Rectal smooth muscle tissue (tissue), 1 donor: ENCODE measurements around the gene TPSAB1.

Experiments used
- H3K27ac ChIP-seq: one replicate; pipeline ENCODE4 v1.7.0; 2013; ENCODE audit warnings: low read depth, low read length, inconsistent platforms
- H3K27me3 ChIP-seq: one replicate; pipeline ENCODE4 v1.7.0; 2013; ENCODE audit warnings: low read length; ENCODE audit not compliant: control insufficient read depth, insufficient read depth
- H3K36me3 ChIP-seq: one replicate; pipeline ENCODE4 v1.7.0; 2013; ENCODE audit warnings: low read length; ENCODE audit not compliant: control insufficient read depth, insufficient read depth
- H3K4me1 ChIP-seq: one replicate; pipeline ENCODE4 v1.7.0; 2013; ENCODE audit warnings: low read length; ENCODE audit not compliant: control insufficient read depth, insufficient read depth
- H3K4me3 ChIP-seq: one replicate; pipeline ENCODE4 v1.7.0; 2013; ENCODE audit warnings: low read length
- H3K9ac ChIP-seq: one replicate; pipeline ENCODE4 v1.7.0; 2013; ENCODE audit warnings: low read length

The TPSAB1 gene

GRCh38 chr16:1273816-1274215 is 33.3 kb downstream of the TPSAB1 start:
- Histone ChIP-seq H3K27me3 (no peaks in the 10 kb centered on the region), H3K4me1 (peaks cover 4% of the 10 kb centered on the region), H3K4me3 (no peak overlapping the region), H3K36me3 (no peaks in the 10 kb centered on the region), H3K9ac (no peak overlapping the region), H3K27ac (no peak overlapping the region)

DNA sequence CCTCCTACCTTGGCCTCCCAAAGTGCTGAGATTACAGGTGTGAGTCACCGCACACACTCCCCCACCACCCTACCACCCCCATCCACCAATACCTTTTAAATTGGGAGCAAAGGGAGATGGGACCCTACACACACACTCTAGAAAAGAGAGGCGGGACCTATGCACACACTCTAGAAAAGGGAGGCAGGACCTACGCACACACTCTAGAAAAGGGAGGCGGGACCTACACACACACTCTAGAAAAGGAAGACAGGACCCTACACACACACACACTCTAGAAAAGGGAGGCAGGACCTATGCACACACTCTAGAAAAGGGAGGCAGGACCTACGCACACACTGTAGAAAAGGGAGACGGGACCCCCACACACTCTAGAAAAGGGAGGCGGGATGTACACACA is 34.3 kb downstream of the TPSAB1 start:
- Histone ChIP-seq H3K4me3 (no peak overlapping the region), H3K36me3 (no peaks in the 10 kb centered on the region), H3K9ac (no peak overlapping the region), H3K27ac (no peak overlapping the region), H3K27me3 (no peaks in the 10 kb centered on the region), H3K4me1 (peaks cover 4% of the 10 kb centered on the region)

GRCh38 chr16:1275791-1276579 is 35.5 kb downstream of the TPSAB1 start:
- no peaks in the 10 kb centered on the region for H3K27me3 ChIP-seq

DNA sequence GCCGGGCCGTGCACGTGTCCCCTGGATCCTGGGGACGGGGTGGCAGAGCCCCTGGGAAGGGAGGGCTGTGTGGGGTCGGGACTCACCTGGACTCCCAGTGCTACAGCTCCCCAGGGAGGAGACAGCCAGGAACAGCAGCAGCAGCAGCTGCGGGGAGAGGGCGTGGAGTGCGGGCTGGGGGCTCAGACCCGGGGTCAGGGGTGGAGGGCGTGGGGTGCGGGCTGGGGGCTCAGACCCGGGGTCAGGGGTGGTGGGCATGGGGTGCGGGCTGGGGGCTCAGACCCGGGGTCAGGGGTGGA is 36.0 kb downstream of the TPSAB1 start:
- H3K27ac ChIP-seq: no peak overlapping the region
- H3K4me1 ChIP-seq: peaks cover 1% of the 10 kb centered on the region
- H3K36me3 ChIP-seq: no peaks in the 10 kb centered on the region
- H3K27me3 ChIP-seq: no peaks in the 10 kb centered on the region
- no peak overlapping the region for H3K9ac ChIP-seq
- no peak overlapping the region for H3K4me3 ChIP-seq

More at GRCh38 chr16:1275791-1276579, 35.5 kb downstream of the TPSAB1 start:
- Histone ChIP-seq H3K27ac (no peak overlapping the region), H3K36me3 (no peaks in the 10 kb centered on the region), H3K9ac (no peak overlapping the region), H3K4me1 (peaks cover 4% of the 10 kb centered on the region), H3K4me3 (no peak overlapping the region)

- H3K27me3 ChIP-seq: no peaks in the 10 kb centered on the region
- no peaks in the 10 kb centered on the region for H3K36me3 ChIP-seq
- no peaks in the 10 kb centered on the region for H3K4me1 ChIP-seq
- H3K27ac ChIP-seq: no peak overlapping the region
- H3K9ac ChIP-seq: no peak overlapping the region
- no peak overlapping the region for H3K4me3 ChIP-seq
These were observed 36.7 kb downstream of the TPSAB1 start for GRCh38 chr16:1277151-1277598.

- H3K27me3 ChIP-seq: no peaks in the 10 kb centered on the region
- no peak overlapping the region for H3K9ac ChIP-seq
- no peak overlapping the region for H3K27ac ChIP-seq
- H3K36me3 ChIP-seq: no peaks in the 10 kb centered on the region
- no peak overlapping the region for H3K4me3 ChIP-seq
- no peaks in the 10 kb centered on the region for H3K4me1 ChIP-seq
These were observed 37.2 kb downstream of the TPSAB1 start for GRCh38 chr16:1277617-1278282.

- no peaks in the 10 kb centered on the region for H3K36me3 ChIP-seq
- H3K4me1 ChIP-seq: no peaks in the 10 kb centered on the region
These were observed 38.0 kb downstream of the TPSAB1 start for GRCh38 chr16:1278477-1278876.

DNA sequence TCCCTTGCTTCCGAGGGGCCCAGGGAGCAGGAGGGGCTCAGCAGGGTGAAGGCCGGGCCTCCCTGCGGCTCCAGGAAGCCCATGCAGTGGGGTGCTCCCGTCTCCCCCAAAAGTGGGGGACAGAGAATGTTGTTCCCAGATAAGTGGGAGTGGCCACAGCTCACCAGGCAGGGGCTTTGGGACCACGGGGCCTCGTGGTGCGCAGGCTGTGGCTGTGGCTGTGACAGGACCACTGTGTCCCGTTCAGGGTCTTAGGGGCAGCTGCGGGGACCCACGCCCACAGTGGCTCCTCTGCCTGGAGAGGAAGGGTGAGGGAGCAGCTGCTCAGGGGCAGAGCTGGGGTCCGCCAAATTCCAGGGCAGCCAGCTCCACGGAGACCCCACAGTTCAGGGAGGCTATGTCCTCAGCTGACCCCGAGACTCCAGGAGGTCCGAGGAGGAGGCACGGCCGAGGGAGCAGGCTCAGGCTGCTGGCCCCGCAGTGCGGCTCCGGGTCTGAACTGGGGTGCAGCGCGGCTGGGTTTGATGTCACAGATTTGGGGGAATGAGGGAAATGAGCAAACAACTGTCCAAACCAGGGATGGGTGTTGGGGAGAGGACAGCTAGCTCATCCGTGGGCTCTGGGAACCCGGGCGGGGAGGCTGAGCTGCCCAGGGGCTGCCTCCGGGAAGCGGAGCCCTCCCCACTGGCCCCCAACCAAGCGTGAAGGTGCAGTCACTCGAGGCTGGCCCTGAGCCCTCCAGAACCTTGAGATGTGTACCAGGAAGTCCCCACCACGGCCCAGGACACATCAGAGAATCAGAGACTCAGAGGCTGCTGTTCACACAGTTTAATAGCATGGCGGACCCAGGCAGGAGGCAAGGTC is 38.8 kb downstream of the TPSAB1 start:
- Histone ChIP-seq H3K4me3 (no peak overlapping the region), H3K36me3 (no peaks in the 10 kb centered on the region), H3K9ac (no peak overlapping the region), H3K27me3 (no peaks in the 10 kb centered on the region), H3K27ac (no peak overlapping the region), H3K4me1 (no peaks in the 10 kb centered on the region)

More at GRCh38 chr16:1278477-1278876, 38.0 kb downstream of the TPSAB1 start:
- Histone ChIP-seq H3K9ac (no peak overlapping the region), H3K27me3 (no peaks in the 10 kb centered on the region), H3K4me3 (no peak overlapping the region), H3K27ac (no peak overlapping the region)

DNA sequence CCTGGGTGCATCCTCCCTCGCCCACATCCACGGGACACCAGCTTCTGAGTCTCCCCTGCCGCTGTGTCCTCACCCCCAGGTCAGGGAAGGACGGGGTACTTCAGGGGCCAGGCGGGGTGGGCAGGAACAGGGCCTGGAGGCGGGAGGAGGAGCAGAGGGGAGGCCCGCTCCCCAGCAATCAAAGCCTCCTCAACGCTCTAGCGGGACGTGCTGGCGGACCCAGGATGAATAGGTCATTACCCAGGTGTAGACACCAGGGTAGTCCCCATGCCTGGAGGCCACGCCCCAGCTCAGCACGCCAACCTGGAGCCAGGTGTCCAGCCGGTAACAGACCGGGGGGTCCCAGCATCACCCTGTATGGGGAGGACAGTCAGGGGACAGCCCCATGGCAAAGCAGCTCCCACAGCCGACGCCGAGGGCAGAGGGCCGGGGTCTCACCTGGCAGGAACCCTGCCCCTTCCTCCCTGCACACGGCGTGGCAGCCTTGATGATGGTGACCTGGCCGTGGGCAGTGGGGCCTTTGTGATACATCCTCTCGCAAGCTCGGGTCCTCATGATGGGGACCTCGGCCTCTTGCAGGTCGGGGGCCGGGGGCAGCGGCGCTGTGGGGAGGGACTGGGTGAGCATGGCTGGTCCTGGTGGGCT is 39.6 kb downstream of the TPSAB1 start:
- H3K4me1 ChIP-seq: no peaks in the 10 kb centered on the region
- H3K27me3 ChIP-seq: no peaks in the 10 kb centered on the region
- no peaks in the 10 kb centered on the region for H3K36me3 ChIP-seq
- H3K9ac ChIP-seq: no peak overlapping the region
- H3K27ac ChIP-seq: no peak overlapping the region
- no peak overlapping the region for H3K4me3 ChIP-seq

GRCh38 chr16:1280783-1281182 is 40.3 kb downstream of the TPSAB1 start:
- Histone ChIP-seq H3K4me3 (no peak overlapping the region), H3K27me3 (peaks cover 3% of the 10 kb centered on the region), H3K36me3 (no peaks in the 10 kb centered on the region), H3K9ac (no peak overlapping the region), H3K27ac (no peak overlapping the region), H3K4me1 (no peaks in the 10 kb centered on the region)

GRCh38 chr16:1281517-1281916 is 41.0 kb downstream of the TPSAB1 start:
- no peak overlapping the region for H3K4me3 ChIP-seq
- peaks cover 9% of the 10 kb centered on the region for H3K27me3 ChIP-seq
- no peak overlapping the region for H3K27ac ChIP-seq
- H3K36me3 ChIP-seq: no peaks in the 10 kb centered on the region
- no peak overlapping the region for H3K9ac ChIP-seq
- H3K4me1 ChIP-seq: no peaks in the 10 kb centered on the region
